Pulmonary artery endothelial cell (primary cell): ENCODE results near the gene CEP70. TPM values are rescaled to one million over a fixed set of nuclear protein-coding genes. Genes with fewer than 3 reads are reported as not detected.
"Not testable (repeated sequence)": the region's sequence is repeated elsewhere in the genome, so short reads cannot be mapped to it uniquely, and the experiment has no call there.

Experiments
- DNase-seq: peaks from one replicate; pipeline ENCODE4 v3.0.0-alpha.2; 2011; ENCODE audit warnings: low read depth, low spot score
- total RNA-seq: library from RNA; depleted of rRNA; stranded (reverse); fragments of >200 nt; gene quantifications from 2 replicates; pipeline ENCODE4 v1.2.3, GENCODE V29; 2014

Gene CEP70
- total RNA-seq, 1 donor from 2014 or later = 11.6 TPM

- DNase-seq = not testable (repeated sequence)
Measured at GRCh38 chr3:138453940-138454339, 140.1 kb downstream of the CEP70 start.

GRCh38 chr3:138452436-138452835 is 141.6 kb downstream of the CEP70 start:
- no peak for DNase-seq

DNA sequence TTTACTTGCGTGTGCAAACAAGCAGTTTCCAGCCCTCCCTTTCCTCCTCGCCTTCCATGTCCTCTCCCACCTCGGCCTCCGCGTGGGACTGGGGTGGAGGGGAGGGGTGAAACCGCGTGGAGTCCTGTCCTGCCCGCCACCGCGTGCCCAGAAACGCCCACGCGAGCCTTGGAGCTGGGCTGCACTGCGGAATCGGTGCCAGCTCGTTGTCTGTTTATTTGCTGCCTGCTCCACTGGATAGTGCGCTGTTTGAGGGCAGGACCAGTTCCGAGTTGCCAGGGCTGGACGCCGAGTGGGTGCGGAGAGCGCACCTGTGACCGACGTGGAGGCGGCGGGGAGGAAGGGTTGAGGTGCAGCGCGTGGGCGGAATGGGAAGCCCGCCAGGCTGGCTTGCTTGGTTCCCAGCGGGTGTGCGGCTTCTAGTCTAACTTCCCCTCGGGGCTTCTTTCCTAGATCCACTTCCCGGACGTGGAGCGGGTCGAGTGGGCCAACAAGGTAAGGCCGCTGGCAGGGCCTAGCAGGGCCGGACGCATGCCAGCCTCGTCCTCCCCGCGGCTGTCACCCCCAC is 142.4 kb downstream of the CEP70 start:
- DNase-seq = no peak

DNA sequence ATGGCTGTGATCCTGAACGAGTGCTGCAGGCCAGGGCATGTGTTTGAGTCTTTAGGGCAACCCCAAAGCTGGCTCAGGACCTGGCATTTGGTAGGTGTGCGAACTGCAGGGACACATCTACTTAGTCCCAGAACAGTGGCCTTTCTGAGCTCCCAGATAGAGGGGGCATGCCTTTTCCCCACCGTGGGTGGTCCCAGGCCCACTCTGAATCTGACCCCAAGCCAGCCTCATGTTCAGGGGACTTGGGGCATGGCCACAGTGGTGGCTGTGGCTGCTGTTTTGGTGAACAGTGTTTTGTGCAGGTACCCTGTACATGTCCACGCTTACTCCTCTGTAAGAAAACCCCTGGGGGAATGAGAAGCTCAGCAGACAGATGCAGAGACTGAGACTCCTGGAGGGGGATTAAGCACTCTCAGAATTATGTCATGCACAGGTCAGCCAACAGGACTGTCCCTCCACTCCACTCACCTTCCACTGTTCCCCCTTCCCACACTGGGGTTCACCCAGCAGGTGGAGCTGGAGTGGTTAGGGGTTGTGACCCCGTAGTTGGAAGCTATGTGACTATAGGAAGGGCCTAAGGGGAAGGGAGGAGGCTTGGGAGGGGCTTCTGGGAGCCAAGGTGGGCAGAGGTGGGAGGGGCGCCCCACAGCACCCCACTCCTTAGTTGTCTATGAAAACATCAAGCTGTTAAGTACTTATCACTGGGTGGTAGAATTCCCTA is 143.2 kb downstream of the CEP70 start:
- no peak for DNase-seq

GRCh38 chr3:138450181-138450580 is 143.9 kb downstream of the CEP70 start:
- DNase-seq = no peak

- DNase-seq = no peak
Measured at GRCh38 chr3:138449490-138449889, 144.6 kb downstream of the CEP70 start.

- DNase-seq = no peak
Measured at GRCh38 chr3:138448631-138449030, 145.4 kb downstream of the CEP70 start.

DNA sequence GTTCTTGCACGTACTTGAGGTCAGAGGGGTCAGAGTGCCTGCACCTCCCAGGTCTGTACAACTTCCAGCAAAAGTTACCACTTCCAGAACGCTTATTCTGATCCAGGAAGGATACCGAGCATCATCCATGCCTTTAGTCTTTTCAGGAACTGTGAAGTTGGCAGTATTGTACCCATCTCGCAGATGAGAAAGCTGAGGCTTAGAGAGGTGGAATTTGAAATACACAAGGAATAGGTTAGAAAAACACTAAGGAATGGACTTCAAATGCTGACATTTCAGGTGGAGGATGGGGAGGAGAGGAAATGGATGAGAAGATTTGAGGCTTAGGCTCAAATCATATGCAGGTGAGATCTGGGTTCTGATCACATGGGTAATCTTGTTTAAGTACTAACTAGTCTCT is 148.4 kb downstream of the CEP70 start:
- DNase-seq = no peak

DNA sequence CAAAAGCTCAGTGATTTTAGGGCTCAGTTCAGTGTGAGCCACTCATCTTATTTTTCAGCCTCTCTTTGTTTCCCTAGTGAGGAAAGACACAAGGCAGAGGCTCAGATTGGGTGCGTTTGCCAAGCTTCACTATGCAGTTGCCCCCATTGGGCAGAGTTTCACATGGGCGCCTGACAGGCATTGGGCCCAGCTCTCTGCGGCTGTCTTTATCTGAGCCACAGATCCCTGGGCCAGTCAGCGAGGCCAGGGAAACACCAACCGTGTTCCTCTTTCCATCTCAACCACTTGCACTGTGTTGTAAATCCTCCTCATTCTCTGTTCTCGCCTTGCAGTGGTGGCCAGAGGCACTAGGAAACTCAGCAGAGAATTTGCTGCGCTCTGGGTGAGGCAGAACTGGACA is 148.8 kb downstream of the CEP70 start:
- no peak for DNase-seq

Other genes with a start within 250 kb of the CEP70 start
- gene MRAS, start 245.7 kb downstream of the CEP70 start, total RNA-seq = 7.7 and 13.3 TPM in 2 replicates
- 0.07 TPM in 1 of 2 replicates, not detected in the other for gene ESYT3, start 159.6 kb downstream of the CEP70 start, total RNA-seq
- gene FAIM, start 14.5 kb upstream of the CEP70 start, total RNA-seq = 5.8 and 10.1 TPM in 2 replicates
- gene PIK3CB, start 240.7 kb upstream of the CEP70 start, total RNA-seq = 16.1 and 16.5 TPM in 2 replicates